DOHH2 (cell line): ENCODE results near the gene RRAGD.

ENCODE experiments used
- H3F3A ChIP-seq: fragments of 200-600 bp; sonication (generic), shearing (Covaris generic); 2 replicates; pipeline ENCODE4 v1.6.0; 2016; ENCODE audit warnings: antibody characterized with exemption, mild to moderate bottlenecking; ENCODE audit not compliant: control insufficient read depth, insufficient read depth
- H3K27ac ChIP-seq: fragments of 200-600 bp; sonication (generic); 2 replicates; pipeline ENCODE4 v1.5.1; 2014; ENCODE audit warnings: low read depth, mild to moderate bottlenecking, low read length, moderate library complexity
- H3K27me3 ChIP-seq: fragments of 200-600 bp; sonication (generic); 2 replicates; pipeline ENCODE4 v1.6.1; 2014; ENCODE audit warnings: mild to moderate bottlenecking, low read length, mixed read lengths; ENCODE audit not compliant: control insufficient read depth
- H3K36me3 ChIP-seq: fragments of 200-600 bp; sonication (generic); 2 replicates; pipeline ENCODE4 v1.6.1; 2014; ENCODE audit warnings: mild to moderate bottlenecking, low read length, moderate library complexity, mixed read lengths; ENCODE audit not compliant: control insufficient read depth
- H3K4me1 ChIP-seq: fragments of 200-600 bp; sonication (generic); 2 replicates; pipeline ENCODE4 v1.6.1; 2014; ENCODE audit warnings: mild to moderate bottlenecking, low read length, mixed read lengths; ENCODE audit not compliant: control insufficient read depth
- H3K4me2 ChIP-seq: fragments of 200-600 bp; sonication (generic); 2 replicates; pipeline ENCODE4 v1.6.0; 2014; ENCODE audit warnings: mild to moderate bottlenecking, low read length, moderate library complexity
- H3K4me3 ChIP-seq: fragments of 200-600 bp; sonication (generic); 2 replicates; pipeline ENCODE4 v1.5.1; 2014; ENCODE audit warnings: mild to moderate bottlenecking, low read length, mixed read lengths
- H3K79me2 ChIP-seq: fragments of 200-600 bp; sonication (generic); 2 replicates; pipeline ENCODE4 v1.6.1; 2014; ENCODE audit warnings: mild to moderate bottlenecking, low read length, mixed read lengths; ENCODE audit not compliant: control insufficient read depth
- H3K9me2 ChIP-seq: fragments of 200-600 bp; sonication (generic); replicated peaks from 2 replicates; pipeline ENCODE4 v1.6.1; 2014; ENCODE audit warnings: mild to moderate bottlenecking, low read length, mixed read lengths; ENCODE audit not compliant: control insufficient read depth
- H3K9me3 ChIP-seq: fragments of 200-600 bp; sonication (generic); 2 replicates; pipeline ENCODE4 v1.6.1; 2014; ENCODE audit warnings: antibody characterized with exemption, low read length, mixed read lengths; ENCODE audit not compliant: control insufficient read depth, insufficient read depth
- H4K20me1 ChIP-seq: fragments of 200-600 bp; sonication (generic); 2 replicates; pipeline ENCODE4 v1.6.0; 2014; ENCODE audit warnings: low read depth, mild to moderate bottlenecking, antibody characterized with exemption, low read length, moderate library complexity; ENCODE audit not compliant: control insufficient read depth, insufficient read depth
- EZH2phosphoT487 ChIP-seq: fragments of 200-600 bp; sonication (generic); IDR thresholded peaks from 2 replicates; pipeline ENCODE4 v1.6.1; 2017; ENCODE audit warnings: borderline replicate concordance, mild to moderate bottlenecking, antibody characterized with exemption, low read length, moderate library complexity, mixed read lengths
- TF ChIP-seq, protein P1 (sequence below): fragments of 200-600 bp; sonication (generic); IDR thresholded peaks from one replicate; pipeline ENCODE4 v1.5.1; 2014; ENCODE audit warnings: antibody characterized with exemption, mild to moderate bottlenecking, low read depth, low read length; ENCODE audit not compliant: poor library complexity, severe bottlenecking

The RRAGD gene

GRCh38 chr6:89412071-89413005, at the start of gene RRAGD:
RRAGD (minus strand) TSS chr6:89412273; CDS start chr6:89411993, 280 bp downstream.
- Histone ChIP-seq H3K27ac (no peak within 1 kb of the TSS), H3K9me3 (no peaks in the 10 kb centered on the region), H3K9me2 (no peaks in the 10 kb centered on the region), H3K4me1 (peaks cover 35% of the 10 kb centered on the region), H3K4me3 (peak within 1 kb of the TSS; percentile 89), H3K36me3 (no peaks in the 10 kb centered on the region), H3K4me2 (peak within 1 kb of the TSS; percentile 98), H3K79me2 (no peaks in the 10 kb centered on the region), H4K20me1 (no peaks in the 10 kb centered on the region), H3F3A (peaks cover 16% of the 10 kb centered on the region), H3K27me3 (peaks cover 84% of the 10 kb centered on the region)
- no peak for TF ChIP-seq EZH2phosphoT487
- TF ChIP-seq, protein P1, sequence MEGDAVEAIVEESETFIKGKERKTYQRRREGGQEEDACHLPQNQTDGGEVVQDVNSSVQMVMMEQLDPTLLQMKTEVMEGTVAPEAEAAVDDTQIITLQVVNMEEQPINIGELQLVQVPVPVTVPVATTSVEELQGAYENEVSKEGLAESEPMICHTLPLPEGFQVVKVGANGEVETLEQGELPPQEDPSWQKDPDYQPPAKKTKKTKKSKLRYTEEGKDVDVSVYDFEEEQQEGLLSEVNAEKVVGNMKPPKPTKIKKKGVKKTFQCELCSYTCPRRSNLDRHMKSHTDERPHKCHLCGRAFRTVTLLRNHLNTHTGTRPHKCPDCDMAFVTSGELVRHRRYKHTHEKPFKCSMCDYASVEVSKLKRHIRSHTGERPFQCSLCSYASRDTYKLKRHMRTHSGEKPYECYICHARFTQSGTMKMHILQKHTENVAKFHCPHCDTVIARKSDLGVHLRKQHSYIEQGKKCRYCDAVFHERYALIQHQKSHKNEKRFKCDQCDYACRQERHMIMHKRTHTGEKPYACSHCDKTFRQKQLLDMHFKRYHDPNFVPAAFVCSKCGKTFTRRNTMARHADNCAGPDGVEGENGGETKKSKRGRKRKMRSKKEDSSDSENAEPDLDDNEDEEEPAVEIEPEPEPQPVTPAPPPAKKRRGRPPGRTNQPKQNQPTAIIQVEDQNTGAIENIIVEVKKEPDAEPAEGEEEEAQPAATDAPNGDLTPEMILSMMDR = no peak

DNA sequence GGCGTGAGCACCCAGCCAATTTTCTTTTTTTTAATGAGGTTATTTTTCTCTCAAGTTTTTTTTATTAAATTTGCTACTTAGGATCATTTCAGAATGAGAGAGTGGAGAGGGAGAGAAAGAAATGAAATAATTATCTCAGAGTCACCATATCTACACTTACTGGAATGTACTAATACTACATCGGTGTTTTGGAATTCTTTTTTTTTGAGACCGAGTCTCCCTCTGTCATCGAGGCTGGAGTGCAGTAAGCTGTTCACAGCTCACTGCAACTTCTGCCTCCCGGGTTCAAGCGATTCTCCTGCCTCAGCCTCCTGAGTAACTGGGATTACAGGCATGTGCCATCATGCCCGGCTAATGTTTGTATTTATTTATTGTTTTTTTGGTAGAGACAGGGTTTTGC, 48.6 kb upstream of the RRAGD start:
- Histone ChIP-seq H3K4me2 (no peak overlapping the region), H3K4me1 (no peaks in the 10 kb centered on the region), H3K9me3 (no peaks in the 10 kb centered on the region), H3K79me2 (no peaks in the 10 kb centered on the region), H3K9me2 (no peaks in the 10 kb centered on the region), H3F3A (no peaks in the 10 kb centered on the region), H3K27ac (no peak overlapping the region), H3K4me3 (no peak overlapping the region), H3K36me3 (no peaks in the 10 kb centered on the region), H4K20me1 (no peaks in the 10 kb centered on the region), H3K27me3 (no peaks in the 10 kb centered on the region; the same call in 1 of the 2 replicates)
- TF ChIP-seq EZH2phosphoT487 = no peak
- TF ChIP-seq, protein P1 = no peak

DNA sequence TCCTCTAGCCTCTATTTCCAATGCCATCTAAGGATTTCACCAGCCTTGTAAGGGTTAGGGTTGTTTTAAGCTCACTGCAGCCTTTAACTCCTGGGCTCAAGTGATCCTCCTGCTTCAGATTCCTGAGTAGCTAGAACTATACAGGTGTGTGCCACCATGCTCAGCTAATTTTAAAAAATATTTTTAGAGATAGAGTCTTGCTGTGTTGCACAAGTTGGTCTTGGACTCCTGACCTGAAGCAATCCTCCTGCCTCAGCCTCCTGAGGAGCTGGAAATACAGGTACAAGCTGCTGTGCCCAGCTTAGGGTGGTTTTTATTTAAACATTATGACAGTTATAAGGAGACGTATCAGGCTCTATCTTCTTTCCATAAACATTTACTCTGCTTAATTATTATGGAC, 47.4 kb upstream of the RRAGD start:
- H3K79me2 ChIP-seq = no peaks in the 10 kb centered on the region
- no peaks in the 10 kb centered on the region for H4K20me1 ChIP-seq
- H3K27me3 ChIP-seq = no peaks in the 10 kb centered on the region; the same call in 1 of the 2 replicates
- no peak overlapping the region for H3K27ac ChIP-seq
- H3K4me3 ChIP-seq = no peak overlapping the region
- H3F3A ChIP-seq = no peaks in the 10 kb centered on the region
- H3K4me1 ChIP-seq = no peaks in the 10 kb centered on the region
- H3K9me2 ChIP-seq = no peaks in the 10 kb centered on the region
- H3K9me3 ChIP-seq = no peaks in the 10 kb centered on the region
- no peaks in the 10 kb centered on the region for H3K36me3 ChIP-seq
- TF ChIP-seq, protein P1 = no peak
- no peak for TF ChIP-seq EZH2phosphoT487
- H3K4me2 ChIP-seq = no peak overlapping the region
